ENCODE measurements around the gene PNLDC1.
"Not testable (repeated sequence)": the region's sequence is repeated elsewhere in the genome, so short reads cannot be mapped to it uniquely, and the experiment has no call there.

Gene PNLDC1

DNA sequence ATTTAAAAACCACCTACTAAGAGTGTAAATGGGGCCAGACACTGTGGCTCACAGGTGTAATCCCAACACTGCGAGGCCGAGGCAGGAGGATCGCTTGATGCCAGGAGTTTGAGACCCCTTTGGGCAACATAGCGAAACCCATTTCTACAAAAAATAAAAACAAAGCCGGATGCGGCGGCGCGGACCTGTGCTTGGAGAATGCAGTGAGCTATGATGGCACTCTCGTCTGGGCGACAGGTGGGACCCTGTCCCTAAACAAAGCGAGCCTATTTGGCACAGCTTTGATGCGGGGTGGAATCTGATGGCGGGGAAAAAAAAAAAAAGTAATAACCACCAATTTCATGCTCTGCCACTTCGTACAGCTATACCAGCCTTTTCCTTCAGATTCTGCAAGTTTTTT is 11.8 kb upstream of the PNLDC1 start:
- no peak for DNase-seq

DNA sequence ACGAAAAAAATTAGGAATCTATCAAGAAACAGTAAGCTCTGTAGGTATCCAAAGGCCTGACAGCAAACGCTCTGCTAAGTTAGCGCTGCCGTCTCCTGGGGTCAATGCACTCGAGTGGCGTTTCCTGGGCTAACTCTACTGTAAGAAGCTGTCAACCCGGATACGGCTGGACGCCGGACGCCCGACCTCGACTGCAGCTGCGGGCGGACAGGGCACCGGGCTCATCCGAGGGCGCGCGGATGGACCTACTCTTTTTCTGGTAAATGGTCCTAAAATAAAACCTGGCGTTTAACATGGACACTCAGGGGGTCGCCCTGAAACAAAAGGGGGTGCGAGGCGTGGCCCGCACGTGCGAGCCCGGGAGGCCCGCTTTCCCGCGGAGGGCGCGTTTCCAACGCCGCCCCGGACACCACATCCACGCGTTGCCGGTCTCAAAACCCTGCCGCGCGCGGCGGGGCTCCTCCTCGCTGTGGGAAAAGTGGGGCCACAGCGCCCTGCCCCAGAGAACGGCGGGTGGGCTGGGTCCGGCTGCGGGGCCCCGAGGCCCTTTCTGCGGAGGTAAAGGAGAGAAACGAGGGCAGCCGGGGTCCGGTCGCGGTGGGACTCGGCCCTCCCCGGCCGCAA is 11.2 kb upstream of the PNLDC1 start:
- no peak for DNase-seq

DNA sequence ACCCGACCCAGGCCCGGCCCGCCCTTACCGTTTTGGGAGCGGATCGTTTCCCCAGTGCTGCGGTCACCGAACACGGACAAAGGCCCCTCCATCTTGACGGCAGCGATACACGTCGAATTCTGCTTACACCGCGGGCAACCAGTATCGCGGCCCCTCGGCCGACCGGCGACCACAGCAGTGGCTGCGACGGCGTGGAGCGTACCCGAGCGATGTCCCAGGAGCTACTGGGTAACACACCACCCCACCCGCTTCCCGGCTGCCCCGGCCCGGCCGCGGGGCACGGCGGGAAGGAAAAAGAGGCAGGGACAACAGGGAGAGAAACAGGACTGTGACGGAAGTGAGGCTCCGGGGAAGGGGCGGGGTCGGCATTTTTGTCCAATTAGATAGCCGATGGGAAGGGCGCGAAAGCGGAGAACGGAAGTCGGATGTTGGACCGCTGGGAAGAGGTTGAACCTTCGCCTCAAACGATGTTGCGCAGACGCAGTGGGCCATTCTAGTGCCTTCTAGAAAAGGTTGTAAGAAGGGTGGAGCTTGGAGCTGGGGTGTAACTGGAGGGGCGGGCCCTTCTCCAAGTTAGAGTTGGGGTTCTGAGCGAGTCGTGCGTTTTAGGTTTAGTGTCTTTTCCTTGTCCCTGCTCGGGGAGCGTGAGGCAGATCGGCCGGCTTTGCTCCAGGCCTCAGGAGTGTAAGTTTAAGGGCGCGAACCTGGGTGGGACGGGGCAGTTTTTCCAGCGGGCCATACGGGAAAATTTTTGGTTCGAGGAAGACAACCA is 10.5 kb upstream of the PNLDC1 start, which contains the start of gene TCP1:
TSS of gene TCP1 (minus strand) at position 226 of the 772 bp plus-strand sequence. CDS start at position 92, 134 bp downstream.
- peak; percentile 92 to 99 for DNase-seq

DNA sequence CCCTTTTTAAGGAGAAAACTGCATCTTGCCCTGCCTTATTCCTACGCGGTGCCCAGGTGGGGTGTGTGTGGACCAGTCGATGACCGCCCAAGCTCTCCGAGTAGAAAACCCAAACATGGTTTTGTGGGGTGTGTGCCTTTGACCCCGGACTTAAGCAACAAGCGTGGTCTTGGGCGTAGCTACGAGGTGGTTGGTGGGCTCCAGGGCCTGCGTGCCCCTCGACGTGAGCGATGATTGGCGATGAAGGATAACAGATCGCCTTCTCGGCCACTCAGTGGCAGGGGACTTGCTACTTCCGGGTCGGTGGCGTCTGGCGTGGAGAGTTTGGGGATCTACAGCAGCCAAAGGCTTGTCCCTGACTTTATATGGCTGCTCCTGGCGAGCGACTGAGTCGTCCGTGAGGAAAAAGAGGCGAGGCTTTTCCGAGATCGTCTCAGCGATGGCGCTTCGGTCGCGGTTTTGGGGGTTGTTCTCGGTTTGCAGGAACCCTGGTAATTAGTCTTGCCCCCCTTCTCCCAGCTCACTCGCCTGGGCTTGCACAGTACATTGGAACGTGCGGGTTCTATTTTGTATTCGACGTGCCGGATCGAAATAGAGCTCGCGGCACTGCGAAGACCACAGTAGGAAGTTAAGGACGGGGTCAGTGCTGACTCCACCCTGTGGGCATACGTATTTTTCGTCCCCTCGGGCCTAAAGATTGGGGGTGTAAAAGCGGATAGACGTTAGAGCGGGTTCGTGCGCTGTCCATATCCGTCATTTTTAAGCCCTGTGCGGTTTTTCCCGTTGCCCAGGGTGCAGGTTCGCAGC is 9.7 kb upstream of the PNLDC1 start, which contains the start of gene MRPL18:
TSS of gene MRPL18 (plus strand) at position 319 of the 807 bp plus-strand sequence. CDS start at position 440, 121 bp downstream.
- DNase-seq = peak; percentile 85 to 95

DNA sequence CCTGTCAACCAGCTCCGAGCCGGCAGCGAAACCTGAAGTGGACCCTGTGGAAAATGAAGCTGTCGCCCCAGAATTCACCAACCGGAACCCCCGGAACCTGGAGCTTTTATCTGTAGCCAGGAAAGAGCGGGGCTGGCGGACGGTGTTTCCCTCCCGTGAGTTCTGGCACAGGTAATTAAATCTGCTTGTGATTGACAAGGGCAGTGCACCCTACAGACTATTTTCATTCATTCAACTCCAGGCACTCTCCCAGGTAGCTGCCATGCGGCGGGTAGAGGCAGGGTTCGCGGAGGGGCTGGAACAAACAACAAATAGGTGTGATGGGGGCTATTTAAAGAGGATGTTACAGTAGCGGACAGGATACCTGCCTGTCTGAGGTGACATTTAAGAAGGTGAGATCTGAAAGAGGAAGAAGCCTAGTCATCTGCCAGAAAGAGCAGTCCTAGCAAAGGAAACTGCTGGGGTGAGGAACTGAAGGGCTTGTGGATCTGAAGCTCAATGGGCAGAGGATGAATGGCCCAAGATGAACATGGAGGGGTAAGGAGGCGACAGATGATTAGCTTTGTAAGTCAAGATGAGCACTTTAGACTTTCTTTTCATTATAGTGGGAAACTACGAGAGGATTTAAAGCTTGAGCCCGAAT is 9.0 kb upstream of the PNLDC1 start:
- no peak for DNase-seq

DNA sequence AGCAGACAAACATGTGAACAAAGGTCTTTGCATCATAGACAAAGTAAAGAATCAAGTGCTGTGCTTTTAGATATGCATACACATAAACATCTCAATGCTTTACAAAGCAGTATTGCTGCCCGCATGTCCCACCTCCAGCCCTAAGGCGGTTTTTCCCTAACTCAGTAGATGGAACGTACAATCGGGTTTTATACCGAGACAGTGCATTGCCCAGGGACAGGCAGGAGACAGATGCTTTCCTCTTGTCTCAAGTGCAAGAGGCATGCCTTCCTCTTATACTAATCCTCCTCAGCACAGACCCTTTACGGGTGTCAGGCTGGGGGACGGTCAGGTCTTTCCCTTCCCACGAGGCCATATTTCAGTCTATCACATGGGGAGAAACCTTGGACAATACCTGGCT is 5.1 kb upstream of the PNLDC1 start:
- not testable (repeated sequence) for DNase-seq

DNA sequence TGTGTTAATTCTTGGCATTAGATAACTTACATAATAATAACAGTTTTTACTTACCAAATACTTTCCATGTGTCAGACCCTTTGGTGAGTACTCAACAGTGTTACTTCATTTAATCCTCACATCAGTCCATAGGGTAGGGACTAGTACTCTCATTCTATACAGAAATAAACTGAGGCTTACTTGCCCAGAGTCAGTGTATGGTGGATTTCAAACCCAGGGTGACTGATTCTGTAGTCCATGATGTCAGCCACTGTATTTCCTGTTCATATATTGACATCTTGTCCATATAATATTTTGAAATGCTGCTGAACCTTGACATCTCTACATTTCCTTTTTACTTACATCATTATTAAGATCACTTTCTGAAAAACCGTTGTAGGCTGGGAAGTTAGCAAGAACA is 2.5 kb upstream of the PNLDC1 start:
- no peak for DNase-seq

DNA sequence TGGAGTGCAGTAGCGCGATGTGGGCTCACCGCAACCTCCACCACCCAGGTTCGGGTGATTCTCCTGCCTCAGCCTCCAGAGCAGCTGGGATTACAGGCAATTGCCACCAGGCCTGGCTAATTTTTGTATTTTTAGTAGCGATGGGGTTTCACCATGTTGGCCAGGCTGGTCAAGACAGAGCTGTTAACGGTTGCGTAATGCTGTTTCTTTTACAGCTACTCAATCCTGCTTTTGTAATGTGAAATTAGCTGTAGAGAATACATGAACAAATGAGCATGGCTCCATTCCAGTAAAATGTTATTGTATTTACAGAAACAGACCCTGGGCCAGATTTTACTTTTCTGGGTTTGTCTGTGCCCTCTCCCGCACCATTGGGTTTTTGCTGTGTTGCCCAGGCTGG is 1.9 kb downstream of the PNLDC1 start:
- DNase-seq = no peak

DNA sequence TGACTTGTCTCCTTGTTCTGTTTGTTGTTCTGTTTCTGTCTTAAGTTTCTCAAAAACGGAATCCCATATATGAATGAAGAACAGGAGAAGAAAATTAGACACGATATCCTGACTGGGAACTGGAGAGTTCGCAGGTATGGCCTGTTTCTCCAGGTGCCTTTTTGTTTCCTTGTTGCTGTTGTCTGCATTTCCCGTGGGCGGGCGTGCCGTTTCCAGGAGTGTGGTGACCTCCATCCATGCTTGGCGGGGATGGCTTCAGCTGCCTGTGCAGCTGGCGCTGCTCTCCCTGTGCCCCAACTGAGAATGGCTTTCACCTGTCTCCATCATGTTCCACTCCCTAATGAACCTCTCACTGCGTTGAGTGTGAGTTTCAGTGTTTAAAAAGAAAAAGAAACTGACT is 4.4 kb downstream of the PNLDC1 start:
- no peak for DNase-seq

DNA sequence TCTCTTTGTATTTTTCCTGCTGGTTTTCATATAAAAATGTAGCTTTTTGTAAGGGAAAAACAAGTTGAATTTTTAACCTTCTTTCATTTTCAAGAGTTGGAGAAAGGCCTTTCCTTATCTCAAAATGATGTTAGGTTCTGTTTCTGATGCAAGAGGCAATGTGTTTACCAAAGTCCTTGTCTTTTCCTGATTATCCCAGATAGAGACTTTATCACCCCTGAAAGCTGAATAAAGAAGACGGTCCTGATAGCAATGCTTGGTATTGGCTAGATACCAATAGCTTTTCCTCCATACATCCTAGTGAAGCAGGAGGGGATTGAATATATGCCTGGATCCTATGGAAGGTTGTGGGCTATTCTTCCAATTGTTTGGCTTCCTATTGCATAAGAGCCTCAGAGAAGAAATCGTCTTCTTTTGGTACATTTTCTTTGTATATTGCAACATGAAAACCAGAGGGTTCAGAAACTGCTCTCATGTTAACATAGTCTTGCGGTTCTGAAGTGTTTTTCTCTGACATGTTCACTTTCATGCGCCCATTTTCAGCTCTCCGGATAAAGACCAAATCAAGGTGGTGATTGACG is 5.5 kb downstream of the PNLDC1 start:
- no peak for DNase-seq

DNA sequence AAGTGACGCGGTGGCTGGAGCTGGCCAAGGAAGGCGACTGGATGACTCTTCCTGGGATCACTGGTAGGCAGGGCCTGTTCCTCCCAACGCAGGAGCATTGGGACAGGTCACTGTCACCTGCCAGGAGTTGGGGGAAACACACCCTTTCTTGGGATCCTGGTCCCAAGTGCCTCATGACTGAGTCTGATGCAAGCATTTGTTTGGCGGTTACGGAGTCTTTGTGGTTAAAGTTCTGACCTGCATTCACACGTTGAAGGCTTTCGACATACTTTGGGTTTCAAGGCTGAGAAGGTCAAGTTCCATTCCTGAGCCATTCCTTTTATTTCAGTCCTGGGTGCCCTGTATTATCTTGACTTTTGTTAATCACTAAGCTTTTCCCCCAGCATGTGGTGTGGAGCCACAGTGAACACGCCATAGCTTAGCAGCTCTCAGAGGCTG is 6.0 kb downstream of the PNLDC1 start:
- DNase-seq = no peak

DNA sequence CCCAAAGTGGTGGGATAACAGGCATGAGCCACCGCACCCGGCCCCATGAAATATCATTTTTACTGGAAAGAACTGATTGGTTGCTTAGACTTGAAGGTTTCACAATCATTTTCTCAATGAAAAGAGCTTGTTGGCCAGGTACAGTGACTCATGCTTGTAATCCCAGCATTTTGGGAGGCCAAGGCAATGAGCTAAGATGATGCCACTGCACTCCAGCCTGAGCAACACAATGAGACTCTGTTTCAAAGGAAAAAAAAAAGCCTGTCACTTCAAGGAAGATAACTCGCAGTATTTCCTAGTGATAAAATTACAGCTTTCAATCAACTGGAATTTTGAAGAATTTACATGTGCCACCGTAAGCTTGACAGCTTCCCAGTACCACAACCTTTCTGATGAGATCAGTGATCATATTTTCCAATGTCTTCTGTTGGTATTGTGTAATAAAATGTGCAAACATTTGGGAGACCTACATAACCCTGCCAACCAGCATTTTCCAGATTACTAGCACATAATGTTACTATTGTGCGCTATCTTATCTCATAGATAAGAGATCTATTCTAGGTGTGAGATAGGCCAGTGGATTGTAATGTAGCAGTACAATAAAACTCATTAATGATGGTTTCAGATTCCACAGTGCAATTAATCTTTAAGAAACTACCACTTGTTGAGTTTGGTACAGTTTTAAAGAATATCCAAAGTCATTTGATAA is 7.2 kb downstream of the PNLDC1 start:
- DNase-seq = no peak

DNA sequence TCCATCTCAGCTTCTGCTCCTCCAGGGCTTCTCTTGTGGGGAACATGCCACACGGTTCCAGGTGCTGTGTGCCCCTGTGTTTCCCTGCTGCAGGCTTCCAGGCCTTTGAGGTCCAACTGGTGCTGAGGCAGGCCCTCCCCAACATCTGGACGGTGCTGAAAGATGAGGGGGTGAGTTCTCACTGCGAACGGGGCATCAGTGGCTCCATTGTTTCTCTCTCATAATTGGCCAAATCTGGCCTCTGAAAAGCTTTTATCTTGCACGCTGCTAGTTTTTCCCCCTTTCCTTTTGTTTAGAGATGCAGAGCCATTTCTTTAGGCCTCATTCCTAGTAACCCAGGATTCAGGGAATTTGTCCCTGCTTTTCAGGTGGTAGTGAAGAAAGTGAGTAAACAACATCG is 8.6 kb downstream of the PNLDC1 start:
- DNase-seq = no peak

DNA sequence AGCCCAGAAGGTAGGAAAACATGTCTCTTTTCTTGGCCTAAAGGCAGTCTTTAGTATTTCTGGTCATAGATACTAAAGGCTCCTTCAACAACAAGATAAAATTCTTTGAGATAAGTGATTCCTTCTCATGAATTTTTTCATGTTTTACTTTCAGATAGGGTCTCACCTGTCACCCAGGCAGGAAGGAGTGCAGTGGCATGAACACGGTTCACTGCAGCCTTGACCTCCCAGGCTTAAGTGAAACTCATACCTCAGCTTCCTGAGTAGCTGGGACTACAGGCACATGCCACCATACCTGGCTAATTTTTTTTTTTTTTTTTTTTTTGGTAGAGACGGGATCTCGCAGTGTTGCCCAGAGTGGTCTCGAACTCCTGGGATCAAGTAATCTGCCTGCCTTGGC is 9.1 kb downstream of the PNLDC1 start:
- no peak for DNase-seq

DNA sequence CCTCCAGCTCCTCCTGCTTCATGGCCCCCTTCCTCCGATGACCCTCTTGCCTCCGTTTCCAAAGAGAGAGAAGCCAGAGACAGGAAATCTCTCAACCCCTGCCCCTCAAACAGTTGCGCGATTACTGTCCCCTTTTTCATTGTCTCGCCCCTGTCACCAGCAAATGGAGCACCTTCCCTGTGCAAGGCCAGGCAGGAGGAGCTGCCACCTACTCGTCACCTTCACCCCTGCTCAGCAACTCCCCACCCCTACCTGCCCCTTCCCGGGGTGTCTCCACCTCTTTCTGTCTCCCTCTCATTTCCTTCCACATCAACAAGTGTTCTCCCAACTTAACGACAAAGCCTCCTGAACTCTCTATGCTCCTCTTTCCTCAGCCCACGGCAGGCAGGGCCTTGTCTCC is 13.7 kb downstream of the PNLDC1 start:
- no peak for DNase-seq

DNA sequence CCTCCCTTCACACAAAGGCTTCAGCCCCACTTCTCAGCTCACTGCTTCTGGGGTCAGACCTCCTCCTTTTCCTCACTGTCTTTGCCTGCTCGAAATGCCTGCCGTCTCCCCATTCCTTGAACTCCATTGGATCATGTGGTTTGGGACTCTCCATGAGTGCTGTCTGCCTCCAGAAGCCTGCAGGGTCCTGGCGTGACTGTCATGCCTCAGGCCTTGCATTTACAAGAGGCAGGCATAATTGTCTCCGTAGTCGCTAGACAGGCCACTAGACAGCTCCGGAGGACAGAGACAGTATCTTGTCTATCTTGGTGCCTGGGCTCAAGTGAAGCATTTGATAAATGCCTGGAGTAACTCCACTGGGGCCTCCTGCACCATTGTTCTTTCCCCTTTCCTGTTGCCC is 15.3 kb downstream of the PNLDC1 start:
- DNase-seq = no peak

DNA sequence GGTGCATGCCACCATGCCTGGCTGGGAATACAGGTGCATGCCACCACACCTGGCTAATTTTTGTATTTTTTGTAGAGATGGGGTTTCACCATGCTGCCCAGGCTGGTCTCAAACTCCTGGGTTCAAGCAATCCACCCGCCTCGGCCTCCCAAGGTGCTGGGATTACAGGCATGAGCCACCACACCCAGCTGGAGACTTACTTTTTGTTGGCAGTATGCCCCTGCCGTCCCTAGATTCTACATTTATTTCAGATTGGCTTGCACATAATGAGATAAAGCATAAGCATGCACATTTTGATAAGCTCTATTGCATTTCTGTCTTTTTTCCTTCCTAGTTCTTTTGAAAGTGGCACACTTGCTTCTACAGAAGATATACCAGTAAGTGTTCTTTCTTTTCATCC is 16.7 kb downstream of the PNLDC1 start:
- not testable (repeated sequence) for DNase-seq

DNA sequence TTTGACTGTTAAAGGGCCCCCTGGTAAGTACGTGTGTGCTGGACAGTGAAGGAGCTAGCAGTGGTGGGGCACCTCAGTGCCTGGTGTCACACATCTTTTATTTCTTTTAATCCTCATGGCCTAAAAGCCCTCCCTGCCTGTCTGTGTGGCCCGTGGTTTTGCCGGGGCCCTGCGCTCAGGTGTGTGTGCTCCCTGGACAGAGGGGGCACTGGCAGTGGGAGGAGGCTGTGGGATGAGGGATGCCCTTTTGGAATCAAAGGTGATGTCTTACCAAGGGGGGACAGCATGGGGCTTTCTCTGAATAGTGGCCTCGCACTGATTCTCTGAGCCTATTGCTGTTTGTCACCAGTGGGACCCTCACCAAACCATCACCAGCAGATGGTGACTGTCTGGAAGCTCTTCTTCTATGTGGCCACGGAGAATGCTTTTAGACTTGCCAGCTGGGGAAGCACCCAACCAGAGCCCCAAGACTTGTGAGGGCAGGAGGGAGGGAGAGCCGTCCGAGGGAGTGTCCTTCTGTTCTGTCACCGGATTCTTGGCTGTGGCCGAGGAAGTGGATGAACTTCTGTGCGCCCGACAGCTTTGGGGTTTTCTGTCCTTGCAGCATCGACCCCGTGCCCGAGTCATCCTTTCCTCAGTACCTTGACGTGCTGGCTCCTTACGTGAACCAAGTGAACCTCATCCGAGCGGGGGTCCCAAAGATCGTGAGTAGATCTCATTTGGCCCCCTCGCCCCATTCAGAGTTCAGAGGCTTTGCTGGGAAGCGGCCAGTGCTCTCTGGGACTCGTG is 18.1 kb downstream of the PNLDC1 start:
- no peak for DNase-seq

DNA sequence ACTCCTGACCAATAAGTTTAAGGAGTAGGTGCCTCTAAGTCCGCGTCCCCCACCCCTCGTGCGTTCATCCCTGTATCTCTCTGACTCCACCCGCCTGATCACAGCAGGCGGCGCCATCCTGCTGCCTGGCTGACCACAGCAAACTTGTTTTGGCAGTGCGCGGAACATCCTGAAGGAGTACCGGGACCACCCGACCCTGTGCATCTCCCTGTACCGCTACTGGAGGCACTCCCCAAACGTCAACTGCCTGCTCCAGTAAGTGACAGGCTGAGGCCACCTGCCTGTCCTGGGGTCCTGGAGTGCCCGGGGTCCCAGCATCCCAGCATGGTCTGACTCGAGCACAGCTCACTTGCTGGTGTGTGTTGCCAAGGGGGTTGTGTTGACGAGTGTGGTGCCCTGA is 19.0 kb downstream of the PNLDC1 start:
- DNase-seq = no peak

DNA sequence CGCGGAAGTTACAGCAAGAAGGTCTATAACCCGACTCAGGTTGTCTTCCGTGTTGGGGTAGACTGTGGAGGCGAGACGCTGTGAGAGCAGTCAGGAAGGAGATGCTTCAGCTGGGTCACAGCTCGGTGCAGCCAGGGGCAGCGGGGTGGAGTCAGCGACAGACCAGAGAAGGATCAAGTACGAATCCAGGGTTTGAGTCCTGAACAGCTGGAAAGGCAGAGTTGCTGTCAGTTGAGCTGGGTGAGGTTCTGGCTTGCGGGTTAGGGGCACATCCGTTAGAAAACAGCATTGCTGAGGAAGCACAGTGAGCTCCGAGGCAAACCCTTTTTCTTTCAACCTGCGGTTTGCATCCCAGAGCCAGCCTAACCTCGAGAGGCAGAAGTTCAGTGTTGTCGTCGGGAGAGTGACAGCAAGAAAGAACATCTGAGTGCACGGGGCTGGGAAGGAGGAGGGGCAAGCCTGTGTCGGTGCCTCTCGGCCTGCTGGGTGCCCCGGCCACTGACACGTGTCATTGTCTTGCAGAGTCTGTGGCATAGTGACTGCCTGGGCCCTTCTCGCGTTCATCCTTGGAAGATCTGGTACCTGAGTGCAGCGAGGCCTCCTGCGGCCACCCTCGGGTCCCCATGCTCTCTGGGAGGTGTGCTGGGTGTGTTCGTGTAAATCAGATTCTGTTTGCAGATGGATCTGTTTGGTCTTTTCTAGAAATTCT is 20.0 kb downstream of the PNLDC1 start:
- peak in 1 of 2 donors; percentile 44 for DNase-seq
